Fibroblast of skin of abdomen (primary cell): ENCODE measurements around the gene TMEM255B.
A peak's percentile ranks its signal among the peaks of the same experiment; 100 is the strongest.

Experiments
- DNase-seq: peaks from one replicate; pipeline ENCODE4 v3.0.0-alpha.2; 2013

TMEM255B gene

DNA sequence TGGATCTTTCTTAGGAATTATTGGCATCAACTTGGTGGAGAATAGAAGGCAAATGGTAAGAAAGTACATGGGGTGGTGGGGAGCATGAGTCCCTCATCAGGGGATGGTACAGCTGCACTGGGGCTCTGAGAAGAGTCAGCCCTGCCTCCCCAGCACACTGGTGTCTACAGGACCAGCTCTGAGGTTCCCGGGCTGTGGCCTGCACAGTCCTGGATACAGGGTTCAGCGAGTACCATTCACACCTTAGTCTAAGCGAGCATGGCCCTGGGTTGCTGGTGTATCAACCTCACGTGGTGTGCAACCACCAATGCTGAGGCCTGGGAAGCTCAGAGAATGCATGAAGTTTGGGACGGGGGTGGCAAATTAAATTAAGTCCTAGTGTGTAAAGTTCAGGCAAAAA is 10.1 kb downstream of the TMEM255B start:
- no peak for DNase-seq

DNA sequence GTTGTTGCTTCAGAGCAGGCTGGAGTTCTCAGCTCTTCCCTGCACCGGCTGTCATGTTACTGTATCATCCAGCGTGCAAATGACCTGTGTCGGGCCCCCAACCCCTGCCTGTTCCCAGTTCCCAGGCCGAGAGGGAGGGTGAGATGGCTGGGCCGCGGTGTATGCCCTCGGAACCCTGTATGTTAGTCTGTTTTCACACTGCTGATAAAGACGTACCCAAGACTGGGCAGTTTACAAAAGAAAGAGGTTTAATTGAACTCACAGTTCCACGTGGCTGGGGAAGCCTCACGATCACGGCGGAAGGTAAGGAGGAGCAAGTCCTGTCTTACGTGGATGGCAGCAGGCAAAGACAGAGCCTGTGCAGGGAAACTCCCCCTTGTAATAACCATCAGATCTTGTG is 10.9 kb downstream of the TMEM255B start:
- DNase-seq = no peak

DNA sequence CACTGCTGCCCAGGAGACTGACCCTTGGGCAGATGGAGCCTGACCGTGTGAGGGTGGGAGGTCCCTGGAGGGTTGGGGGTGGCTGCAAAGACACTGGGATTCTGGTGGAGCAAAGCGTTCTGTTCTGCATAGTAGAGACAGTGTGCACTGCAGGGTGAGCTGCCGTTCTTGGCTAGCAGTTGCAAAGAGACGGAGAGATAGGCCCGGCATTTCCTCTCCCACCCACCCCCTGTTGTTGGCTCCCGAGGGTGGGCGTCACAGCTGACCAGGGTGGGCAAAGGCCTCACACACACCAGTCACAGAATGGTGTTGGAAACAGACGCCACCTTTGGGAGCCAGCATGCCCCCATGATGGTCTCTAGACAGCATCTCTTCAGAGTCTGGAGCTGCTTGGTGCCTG is 11.4 kb downstream of the TMEM255B start:
- DNase-seq = no peak

DNA sequence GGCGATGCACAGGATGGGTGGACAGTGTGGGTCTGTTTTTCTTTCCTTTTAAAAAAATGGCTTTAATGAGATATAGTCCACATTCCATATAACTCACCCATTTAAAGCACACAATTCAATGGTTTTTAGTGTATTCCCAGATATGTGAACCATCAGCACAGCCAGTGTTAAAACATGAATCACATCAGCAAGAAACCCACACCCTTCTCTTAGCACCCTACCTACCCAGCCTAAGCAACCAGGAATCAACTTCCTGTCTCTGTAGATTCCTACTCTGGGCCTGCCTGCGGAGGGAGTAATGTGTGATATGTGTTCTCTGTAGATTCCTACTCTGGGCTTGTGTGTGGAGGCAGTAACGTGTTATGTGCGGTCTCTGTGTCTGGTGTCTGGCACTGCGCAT is 11.9 kb downstream of the TMEM255B start:
- no peak for DNase-seq

DNA sequence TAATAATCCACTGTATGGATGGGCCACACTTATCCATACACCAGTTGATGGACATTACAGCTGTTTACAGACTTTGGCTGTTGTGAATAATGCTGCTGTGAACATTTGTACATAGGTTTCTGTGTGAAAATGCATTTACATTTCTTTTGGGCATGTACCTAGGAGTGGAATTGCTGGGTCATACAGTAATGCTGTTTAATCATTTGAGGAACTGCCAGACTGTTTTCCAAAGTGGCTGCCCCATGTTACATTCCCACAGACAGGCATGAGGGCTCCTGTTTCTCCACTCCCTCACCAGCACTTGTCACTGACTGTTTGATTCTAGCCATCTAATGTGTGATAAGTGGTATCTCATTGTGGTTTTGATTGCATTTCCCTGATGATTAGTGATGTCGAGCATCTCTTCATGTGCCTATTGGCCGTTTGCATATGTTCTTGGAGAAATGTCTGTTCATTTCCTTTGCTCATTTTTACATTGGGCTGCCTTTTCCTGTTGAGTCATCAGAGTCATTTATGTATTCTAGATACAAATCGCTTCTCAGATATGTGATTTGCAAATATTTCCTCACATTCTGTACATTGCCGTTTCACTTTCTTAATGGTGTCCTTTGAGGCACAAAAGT is 12.8 kb downstream of the TMEM255B start:
- no peak for DNase-seq

DNA sequence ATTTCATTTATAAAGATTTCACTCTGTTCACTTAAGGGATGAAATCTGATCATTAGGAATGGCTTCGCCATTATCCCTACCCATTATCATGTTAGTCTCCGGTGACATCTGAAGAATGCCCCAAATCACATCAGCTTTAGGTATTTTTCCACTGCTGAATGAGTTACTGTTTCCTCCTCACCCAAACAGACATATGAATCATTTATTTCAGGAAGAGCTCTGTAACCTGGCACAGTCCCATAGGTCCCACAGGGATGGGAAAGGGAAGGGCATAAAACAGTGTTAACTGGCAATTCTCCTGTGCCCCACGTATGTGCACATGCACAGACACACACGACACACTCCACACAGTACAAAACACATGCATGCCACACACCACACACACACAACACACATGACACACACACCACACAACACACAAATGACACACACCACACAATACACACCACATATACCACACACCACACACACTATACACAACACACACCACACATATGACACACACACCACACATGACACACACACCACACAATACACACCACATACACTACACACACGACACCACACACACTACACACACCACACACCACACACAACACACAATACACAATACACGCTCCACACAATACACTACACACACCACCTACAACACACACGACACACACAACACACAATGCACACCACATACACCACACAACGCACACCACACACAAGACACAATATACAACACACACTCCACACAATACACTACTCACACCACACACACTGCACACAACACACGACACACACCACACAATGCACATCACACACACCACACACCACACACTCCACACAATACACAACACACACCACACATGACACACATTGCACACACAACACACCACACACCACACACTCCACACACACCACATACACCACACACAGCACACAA is 15.4 kb downstream of the TMEM255B start:
- DNase-seq = peak; percentile 37

DNA sequence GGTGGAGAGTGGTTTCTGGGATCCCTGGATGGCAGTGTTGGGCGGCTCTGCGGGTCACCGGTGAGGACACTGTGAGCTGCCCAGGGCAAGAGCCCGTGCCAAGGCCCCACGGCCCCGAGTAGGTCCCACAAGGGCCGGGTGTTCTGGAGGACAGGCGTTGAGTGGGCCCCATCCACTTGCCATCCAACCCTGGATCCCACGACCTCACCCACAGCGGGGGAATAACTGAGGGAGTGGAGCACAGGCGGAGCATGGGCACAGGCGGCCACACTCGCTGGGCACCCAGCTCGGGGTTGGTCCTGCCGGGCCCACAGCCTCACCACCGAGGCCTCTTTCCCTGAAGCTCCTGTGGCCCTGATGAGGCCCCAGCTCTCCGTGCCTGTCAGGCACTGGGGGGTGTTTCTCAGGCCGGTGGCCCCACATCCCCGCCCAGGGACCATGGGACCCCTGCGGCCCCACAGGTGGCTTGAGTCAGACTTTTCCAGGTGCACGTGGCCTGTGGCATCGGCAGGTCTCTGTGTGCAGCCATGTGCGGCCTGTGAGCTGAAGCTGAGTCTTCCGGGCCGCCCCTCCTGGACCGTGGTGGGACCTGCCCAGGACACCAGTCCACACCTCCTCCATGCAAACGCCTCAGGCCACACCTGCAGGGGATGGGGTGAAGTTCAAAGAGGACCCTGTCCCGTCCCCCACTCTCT is 16.6 kb downstream of the TMEM255B start:
- no peak for DNase-seq

DNA sequence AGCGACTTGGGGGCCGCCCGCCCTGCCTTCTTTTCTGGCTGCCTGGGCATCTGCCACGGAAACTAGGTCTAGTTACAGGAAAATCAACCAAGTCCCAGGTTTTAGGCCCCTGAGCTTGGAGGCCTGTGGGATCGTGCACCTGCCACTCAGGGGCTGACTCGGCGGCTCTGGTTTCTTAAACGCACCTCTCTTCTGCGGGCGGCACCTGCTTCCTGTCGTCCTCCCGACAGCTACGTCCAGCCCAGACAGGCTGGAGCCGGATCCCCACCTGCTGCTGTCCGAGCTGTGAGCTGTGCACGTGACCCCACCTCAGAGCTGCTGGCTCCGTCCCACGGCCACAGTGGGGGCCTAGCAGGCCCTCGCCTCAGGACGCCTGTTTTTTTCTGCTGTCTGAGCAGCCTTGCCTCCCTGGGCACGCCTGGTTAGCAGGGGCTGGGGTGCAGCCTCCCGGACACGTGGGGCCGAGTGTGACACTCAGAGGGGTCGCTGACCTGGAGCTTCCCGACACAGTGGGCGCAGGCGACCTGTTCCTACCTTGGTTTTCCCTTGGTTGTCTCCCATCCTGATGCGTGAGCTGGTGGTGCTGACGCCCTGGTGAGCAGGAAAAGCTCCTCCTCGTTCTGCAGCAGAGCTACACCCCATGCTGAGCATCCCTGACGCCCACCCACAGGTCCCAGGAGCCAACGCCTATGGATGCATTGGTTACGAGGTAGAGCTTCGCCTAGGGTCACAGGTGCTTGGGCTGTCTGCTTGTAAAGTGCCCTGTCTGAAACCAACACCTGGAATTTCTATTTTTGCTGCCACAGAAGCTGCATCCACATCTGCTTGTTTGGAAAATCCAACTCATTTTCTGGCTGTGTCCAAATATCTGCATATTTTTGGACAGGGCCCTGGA is 17.5 kb downstream of the TMEM255B start:
- DNase-seq = no peak

DNA sequence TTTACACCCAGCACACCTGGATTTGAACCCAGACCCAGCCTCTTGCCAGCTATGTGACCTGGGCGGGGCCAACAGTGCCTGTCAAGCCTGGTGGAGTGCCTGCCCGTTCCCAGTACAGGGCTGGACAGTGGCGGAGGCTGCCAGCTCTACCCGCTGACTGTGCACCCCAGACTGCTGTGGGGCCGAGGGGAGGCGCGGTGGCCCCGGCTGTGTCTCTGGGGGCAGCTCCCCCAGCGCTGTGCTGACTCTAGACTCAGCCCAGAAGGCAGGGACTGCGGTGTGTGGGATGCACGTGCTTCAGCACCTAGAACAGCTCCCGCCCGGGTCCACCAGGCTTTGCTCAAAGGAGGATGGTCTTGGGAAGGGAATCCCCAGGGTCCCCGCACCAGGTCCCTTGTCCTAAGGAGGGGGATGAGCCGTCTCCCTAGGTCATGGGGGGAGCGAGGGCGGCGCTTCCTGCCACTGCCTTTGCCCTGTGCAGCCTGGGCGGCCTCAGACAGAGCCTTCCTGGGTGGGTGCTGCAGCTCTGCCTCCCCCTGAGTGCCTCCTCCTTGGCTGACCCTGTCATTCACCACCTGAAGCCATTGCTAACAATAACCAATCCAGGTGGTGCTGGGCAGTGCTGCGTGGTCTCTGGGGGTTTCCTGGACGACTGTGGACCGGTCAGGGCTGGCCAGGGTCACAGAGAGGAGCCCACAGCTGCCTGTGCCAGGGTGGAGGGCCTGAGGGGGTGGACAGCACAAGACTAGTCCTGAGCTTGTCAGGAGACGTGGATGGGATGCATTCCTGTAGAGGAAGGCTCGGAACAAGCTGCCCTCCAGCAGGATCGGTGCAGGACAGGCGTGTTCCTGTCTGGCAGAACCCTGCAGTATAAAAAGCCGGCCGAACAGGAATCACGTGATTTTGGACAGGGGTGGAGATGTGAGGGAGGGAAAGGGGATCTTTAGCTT is 18.6 kb downstream of the TMEM255B start:
- DNase-seq = peak; percentile 40

DNA sequence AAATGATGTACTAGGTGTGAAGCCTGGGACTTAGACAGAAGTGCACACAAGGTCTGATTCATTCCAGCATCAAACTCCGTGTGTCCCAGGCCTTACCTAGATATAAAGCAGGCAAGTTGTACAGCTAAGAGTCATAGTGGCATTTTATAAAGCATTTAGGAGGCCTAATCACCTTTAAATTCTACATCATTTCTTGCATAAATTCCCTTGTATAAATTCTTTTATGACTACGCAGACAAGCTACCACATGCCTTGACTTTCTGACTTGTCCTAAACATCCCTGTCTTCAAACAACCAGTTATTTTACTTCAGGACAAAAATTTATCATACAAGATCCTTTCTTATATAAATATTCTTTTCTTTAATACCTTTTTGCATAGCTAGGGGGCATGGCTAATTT is 22.5 kb downstream of the TMEM255B start:
- DNase-seq = no peak

DNA sequence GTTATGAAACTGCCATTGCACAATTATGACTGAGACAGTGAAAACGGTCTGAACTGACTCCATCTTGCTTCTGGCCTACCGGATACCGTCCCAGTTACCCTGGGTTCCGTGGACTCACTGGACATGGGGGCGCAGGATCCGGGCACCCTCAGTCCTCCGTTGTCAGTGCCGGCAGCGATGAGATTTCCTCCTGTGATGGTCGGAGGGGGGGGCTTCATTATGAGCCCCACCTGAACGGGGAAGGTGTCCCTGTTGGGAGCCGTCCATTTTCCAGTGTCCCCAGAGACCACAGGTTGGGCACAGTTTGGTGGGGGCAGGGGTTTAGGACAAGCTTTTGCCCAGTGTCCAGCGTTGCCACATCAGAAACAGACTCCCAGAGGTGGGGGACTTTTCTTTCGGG is 23.4 kb downstream of the TMEM255B start:
- DNase-seq = no peak

DNA sequence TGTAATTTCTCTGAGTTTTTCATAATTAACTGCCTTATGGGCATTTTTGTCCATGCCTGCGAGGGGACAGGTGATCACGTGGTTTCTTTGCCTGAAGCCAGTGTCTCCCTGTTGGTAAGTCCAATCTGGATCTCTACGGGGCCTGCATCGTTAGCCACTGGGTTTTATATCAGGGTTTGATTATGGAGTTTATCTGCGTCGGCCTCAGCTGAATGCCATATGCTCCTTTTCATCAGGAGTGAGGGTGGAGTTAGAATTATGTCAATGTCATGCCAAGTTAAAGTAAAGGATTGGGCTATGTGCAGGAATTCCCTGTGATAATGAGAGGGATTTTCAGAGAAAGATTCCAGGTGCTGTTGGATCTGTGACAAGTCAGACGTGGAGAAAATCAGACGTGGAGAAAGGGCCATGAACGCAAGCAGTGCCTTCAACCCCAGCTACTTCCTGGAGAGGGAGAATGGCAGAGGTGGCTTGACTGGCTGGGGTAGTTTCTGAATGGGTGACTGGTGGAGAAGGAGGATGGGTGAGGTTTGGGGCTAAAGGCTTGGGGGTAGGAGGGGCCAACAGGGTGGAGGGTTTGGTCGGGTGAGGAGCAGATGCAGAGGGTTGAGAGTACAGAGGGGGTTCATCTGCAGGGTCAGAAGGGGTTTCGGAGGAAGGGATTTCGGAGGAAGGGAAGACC is 24.3 kb downstream of the TMEM255B start:
- DNase-seq = no peak

DNA sequence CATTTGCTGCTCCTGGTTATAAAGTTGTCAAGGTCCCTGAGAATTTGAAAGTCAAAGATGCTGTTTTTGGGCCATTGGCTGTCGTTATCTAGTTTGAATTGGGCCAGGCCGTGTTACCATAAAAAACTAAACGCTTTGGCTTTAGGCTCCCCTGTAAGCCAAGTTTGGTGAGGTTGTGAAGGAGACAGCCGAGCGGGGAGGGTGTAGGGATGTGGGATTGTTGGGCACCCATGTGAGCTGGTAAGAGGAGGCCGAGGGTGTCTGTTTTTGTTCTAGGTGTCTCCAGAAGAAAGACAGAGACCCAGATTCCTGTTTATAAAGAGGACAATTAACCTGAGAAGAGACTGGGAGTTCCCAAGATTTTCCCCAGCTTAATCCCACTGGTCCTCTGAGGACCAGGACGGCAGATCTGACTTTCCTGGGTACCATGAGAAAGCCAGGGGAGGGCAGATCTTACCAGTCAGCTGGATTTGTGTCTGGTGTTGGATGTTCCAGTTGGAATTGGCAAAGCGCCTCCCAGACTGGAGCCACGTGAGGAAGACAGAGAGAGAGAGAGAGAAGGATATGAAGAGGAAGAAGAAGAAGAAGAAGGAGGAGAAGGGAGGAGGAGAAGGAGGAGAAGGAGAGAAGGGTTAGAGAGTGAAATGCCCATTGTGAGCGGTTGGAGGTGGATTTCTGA is 25.1 kb downstream of the TMEM255B start:
- no peak for DNase-seq

DNA sequence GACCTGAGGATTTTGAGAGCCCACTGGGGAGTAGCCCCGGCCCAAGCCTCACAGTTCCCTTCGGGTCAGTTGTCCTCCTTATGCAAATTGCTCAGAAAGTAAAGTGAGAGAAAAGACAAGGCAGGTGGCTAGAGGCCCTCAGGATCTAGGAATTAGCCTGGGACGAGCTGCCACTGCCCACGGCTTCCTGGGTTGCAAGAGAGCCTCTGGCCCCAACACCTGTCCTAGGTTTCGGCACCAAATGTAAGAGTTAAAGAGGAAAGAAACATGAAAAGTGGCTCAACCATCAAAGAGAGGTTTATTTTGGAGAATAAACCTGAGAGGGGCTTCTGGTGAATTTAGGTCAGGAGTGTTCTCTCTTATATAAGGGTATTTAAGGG is 25.6 kb downstream of the TMEM255B start:
- DNase-seq = no peak

DNA sequence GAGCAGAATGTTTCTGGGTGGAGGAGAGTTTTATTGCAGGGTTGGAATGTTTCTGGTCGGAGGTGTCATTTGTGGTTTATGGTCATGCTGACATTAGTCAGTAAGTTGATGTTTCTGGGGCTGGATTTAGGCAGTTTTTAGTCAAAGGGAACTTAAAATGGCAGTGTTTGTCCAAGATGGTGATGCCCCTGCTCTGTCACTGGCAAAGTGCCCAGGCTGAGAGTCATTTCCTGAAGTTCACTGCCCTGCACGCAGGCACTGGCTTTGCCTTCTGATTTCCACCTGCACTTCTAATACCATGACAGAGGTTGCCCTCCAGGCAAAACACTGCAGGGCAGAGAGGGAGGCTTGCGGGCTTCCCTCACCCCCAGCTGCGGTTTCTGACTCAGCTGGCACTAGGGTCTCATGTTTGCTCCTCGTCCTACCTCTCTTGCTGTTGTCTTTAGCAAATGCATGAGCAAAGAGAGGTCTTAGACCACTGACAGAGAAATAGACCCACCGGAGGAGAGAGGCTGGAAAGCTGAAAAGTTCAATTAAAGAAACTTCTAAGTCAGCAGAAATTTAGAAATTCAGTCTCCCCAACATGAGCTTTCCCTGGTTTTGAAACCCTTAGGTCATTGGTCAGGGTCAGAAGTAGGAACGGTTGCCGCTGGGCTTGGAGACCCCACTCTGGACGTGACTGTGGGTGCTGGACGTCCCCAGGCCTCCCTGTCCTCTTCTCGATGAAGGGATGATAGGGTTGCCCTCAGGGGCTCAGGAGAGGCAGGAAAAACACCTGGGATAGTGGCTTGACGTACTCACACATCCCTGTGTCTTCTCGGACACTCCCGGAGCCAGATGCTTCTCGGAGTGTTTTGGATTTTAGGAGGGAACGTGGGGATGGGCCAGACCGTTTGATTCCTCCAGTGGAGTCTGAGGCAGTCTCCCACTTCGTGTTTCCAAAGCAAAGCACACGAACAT is 26.3 kb downstream of the TMEM255B start:
- DNase-seq = peak; percentile 43

DNA sequence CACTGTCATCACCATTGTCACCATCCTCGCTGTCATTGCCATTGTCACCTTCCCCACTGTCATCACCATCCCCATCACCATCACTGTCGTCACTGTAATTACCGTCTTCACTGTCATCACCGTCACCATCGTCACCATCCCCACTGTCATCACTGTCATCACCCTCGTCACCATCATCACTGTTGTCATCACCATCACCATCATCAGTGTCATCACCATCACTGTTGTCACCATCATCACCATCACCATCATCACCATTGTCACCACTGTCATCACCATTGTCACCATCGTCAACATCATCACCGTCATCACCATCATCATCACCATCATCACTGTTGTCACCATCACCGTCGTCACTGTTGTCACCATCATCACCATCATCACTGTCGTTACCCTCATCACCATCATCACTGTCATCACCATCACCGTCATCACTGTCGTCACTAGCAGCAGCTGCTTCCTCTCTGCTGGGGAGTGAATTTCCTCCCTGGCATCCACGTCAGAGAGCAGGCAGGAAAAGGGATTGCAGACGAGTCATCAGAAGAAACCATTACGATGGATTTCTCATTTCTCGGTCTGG is 27.3 kb downstream of the TMEM255B start:
- DNase-seq = peak; percentile 36

DNA sequence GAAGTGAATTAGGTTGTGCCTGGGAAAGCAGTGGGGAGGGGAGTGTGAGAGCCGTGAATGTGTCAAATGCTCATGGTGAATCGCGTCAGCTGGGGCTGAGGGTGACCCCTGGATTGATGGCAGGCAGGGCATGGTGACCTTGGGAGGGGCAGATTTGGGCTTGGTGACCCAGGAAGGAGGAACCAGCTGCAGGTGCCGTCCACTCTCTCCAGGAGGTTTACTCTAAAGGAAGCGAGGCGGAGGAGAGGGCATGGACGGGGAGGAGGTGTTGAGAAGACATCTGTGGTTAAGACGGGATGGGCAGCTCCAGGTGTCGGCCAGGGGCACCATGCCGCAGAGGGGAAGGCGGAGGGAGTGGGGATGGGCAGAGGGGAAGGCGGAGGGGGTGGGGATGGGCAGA is 28.7 kb downstream of the TMEM255B start:
- DNase-seq = no peak

DNA sequence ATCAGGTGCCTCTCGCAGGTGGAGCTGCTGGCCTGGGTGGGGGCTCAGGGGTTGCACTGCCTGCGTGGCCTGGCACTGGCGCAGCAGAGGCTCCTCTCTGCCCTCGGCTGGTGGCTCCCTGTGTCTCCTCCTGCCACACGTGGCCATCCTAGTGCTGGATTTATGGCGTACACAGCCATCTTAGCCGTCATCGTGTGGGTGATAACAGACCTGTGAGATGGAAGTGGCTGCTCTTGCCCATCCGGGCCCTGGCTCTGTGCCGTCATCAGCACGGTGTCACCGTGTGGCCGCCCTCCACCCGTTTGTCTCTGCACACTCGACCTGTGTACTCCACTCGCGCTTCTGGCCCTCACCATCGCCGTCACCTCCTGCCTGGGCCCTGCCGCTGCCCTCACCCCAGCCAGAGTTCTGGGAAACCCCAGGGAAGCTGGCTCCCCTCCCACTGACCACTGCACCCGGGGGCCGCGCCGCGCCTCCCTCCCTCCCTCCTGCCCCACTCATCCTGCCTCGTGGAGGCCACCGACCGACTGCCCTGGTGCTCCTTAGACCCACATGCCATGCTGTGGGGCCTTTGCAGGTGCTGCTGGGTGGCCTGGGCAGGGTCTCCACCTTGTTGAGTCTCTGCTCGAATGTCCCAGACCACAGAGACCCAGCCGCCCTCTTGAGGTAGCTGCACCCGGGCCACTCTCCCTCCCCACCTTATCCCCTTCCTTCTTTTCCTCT is 29.5 kb downstream of the TMEM255B start:
- DNase-seq = no peak
